ENCODE measurements around the gene DYNLT3. TPM values are rescaled to one million over a fixed set of nuclear protein-coding genes. Genes with fewer than 3 reads are reported as not detected.
A peak's percentile ranks its signal among the peaks of the same experiment; 100 is the strongest.

Gene DYNLT3
- total RNA-seq, 2 experiments from 2014 or later, result 47.9 to 48.3 TPM

GRCh38 chrX:37802028-37802427, 45.3 kb downstream of the DYNLT3 start:
- no peaks in the 10 kb centered on the region for H3K4me1 ChIP-seq (ENCODE audit: insufficient read depth, low read length)
- ChIA-PET CTCF (no interaction called here), POLR2A (no interaction called here)
- no peak overlapping the region for H3K27ac Mint-ChIP-seq
- H3K27me3 ChIP-seq (ENCODE audit: control insufficient read depth in 1 of 2, insufficient read depth in 2 of 2, low read length in 2 of 2), result no peaks in the 10 kb centered on the region
- intact Hi-C loops (cut with DNase I, micrococcal nuclease), result no loop called here
- H3K27me3 Mint-ChIP-seq, result no peaks in the 10 kb centered on the region
- H3K36me3 Mint-ChIP-seq (ENCODE audit: low read depth), result no peaks in the 10 kb centered on the region
- H3K36me3 ChIP-seq (ENCODE audit: insufficient read depth, low read length), result no peaks in the 10 kb centered on the region
- H3K27ac ChIP-seq (ENCODE audit: low read depth in 1 of 2, low read length in 2 of 2), result no peak overlapping the region
- peaks cover 11% of the 10 kb centered on the region for H3K4me1 Mint-ChIP-seq (ENCODE audit: low read depth)
- ATAC-seq (ENCODE audit: poor library complexity) (no peak), DNase-seq (peak in 1 of 14 experiments; percentile 26)
- H3K9me3 ChIP-seq (ENCODE audit: control insufficient read depth in 1 of 2, insufficient read depth in 1 of 2, low read length in 2 of 2), result no peaks in the 10 kb centered on the region
- no peaks in the 10 kb centered on the region for H3K9me3 Mint-ChIP-seq
- H3K4me3 Mint-ChIP-seq, result no peak overlapping the region
- TF ChIP-seq, protein P1, sequence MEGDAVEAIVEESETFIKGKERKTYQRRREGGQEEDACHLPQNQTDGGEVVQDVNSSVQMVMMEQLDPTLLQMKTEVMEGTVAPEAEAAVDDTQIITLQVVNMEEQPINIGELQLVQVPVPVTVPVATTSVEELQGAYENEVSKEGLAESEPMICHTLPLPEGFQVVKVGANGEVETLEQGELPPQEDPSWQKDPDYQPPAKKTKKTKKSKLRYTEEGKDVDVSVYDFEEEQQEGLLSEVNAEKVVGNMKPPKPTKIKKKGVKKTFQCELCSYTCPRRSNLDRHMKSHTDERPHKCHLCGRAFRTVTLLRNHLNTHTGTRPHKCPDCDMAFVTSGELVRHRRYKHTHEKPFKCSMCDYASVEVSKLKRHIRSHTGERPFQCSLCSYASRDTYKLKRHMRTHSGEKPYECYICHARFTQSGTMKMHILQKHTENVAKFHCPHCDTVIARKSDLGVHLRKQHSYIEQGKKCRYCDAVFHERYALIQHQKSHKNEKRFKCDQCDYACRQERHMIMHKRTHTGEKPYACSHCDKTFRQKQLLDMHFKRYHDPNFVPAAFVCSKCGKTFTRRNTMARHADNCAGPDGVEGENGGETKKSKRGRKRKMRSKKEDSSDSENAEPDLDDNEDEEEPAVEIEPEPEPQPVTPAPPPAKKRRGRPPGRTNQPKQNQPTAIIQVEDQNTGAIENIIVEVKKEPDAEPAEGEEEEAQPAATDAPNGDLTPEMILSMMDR (IDR thresholded peaks at IDR 0.05), result no peak
- no peak overlapping the region for H3K4me3 ChIP-seq (ENCODE audit: low read length)

DNA sequence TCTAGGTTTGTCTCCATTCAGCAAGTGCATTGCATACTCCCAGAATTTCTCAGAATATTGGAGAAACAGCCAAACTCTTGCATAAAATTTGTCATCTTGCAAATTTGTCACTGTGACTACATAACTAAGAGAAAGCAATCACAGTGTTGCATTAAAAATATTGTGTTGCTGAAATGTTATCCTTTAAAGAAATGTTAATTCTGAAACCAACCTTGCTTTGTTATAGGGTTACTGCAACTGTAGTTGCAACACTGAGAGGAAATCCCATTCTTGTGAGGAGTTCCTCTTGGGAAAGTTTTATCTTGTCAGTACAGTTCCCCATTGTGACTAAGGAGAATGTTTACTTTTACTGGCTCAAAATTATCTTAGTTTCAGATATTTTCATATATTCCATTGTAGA, 46.7 kb downstream of the DYNLT3 start:
- TF ChIP-seq, protein P1 (IDR thresholded peaks at IDR 0.05), result no peak
- no peaks in the 10 kb centered on the region for H3K27me3 ChIP-seq (ENCODE audit: control insufficient read depth in 1 of 2, insufficient read depth in 2 of 2, low read length in 2 of 2)
- no peak overlapping the region for H3K4me3 Mint-ChIP-seq
- intact Hi-C loops (cut with DNase I, micrococcal nuclease), result no loop called here
- H3K9me3 ChIP-seq (ENCODE audit: control insufficient read depth in 1 of 2, insufficient read depth in 1 of 2, low read length in 2 of 2), result no peaks in the 10 kb centered on the region
- H3K4me3 ChIP-seq (ENCODE audit: low read length), result no peak overlapping the region
- ChIA-PET CTCF (no interaction called here), POLR2A (no interaction called here)
- H3K9me3 Mint-ChIP-seq, result no peaks in the 10 kb centered on the region
- H3K27me3 Mint-ChIP-seq, result no peaks in the 10 kb centered on the region
- no peaks in the 10 kb centered on the region for H3K36me3 ChIP-seq (ENCODE audit: insufficient read depth, low read length)
- H3K27ac ChIP-seq (ENCODE audit: low read depth in 1 of 2, low read length in 2 of 2), result no peak overlapping the region
- no peak overlapping the region for H3K27ac Mint-ChIP-seq
- DNase-seq (peak in 2 of 14 experiments; percentile 30 to 39), ATAC-seq (ENCODE audit: poor library complexity) (no peak)
- H3K4me1 ChIP-seq (ENCODE audit: insufficient read depth, low read length), result peaks cover 6% of the 10 kb centered on the region
- H3K36me3 Mint-ChIP-seq (ENCODE audit: low read depth), result no peaks in the 10 kb centered on the region
- peaks cover 23% of the 10 kb centered on the region for H3K4me1 Mint-ChIP-seq (ENCODE audit: low read depth)

GRCh38 chrX:37799936-37800335, 47.4 kb downstream of the DYNLT3 start:
- Mint-ChIP-seq H3K27me3 (no peaks in the 10 kb centered on the region), H3K36me3 (ENCODE audit: low read depth) (no peaks in the 10 kb centered on the region), H3K4me3 (no peak overlapping the region), H3K27ac (no peak overlapping the region), H3K4me1 (ENCODE audit: low read depth) (peaks cover 23% of the 10 kb centered on the region), H3K9me3 (no peaks in the 10 kb centered on the region)
- Histone ChIP-seq H3K27ac (ENCODE audit: low read depth in 1 of 2, low read length in 2 of 2) (no peak overlapping the region), H3K4me1 (ENCODE audit: insufficient read depth, low read length) (peaks cover 6% of the 10 kb centered on the region), H3K27me3 (ENCODE audit: control insufficient read depth in 1 of 2, insufficient read depth in 2 of 2, low read length in 2 of 2) (no peaks in the 10 kb centered on the region), H3K4me3 (ENCODE audit: low read length) (no peak overlapping the region), H3K9me3 (ENCODE audit: control insufficient read depth in 1 of 2, insufficient read depth in 1 of 2, low read length in 2 of 2) (no peaks in the 10 kb centered on the region), H3K36me3 (ENCODE audit: insufficient read depth, low read length) (no peaks in the 10 kb centered on the region)
- ChIA-PET CTCF (no interaction called here), POLR2A (no interaction called here)
- TF ChIP-seq, protein P1 (IDR thresholded peaks at IDR 0.05), result no peak
- no peak for DNase-seq
- ATAC-seq (ENCODE audit: poor library complexity), result no peak
- intact Hi-C loops (cut with DNase I, micrococcal nuclease), result no loop called here

All from CD4-positive, alpha-beta T cell (primary cell).